HCT116 (cell line): ENCODE results near the gene ADARB2. TPM values are rescaled to one million over a fixed set of nuclear protein-coding genes. Genes with fewer than 3 reads are reported as not detected.

ENCODE experiments used
- ATAC-seq: fragments of 200-7000 bp; cut with Tn5 transposase; 2 replicates; pipeline ENCODE4 v1.9.1; 2020; ENCODE audit warnings: mild to moderate bottlenecking, moderate library complexity
- BruUV-seq: library from RNA; stranded (reverse); fragments of 400-500 nt; replicated peaks from 2 replicates; lab custom pipeline; 2021; lab: Mats Ljungman, UMichigan
- CTCF ChIA-PET: fragments of 300-600 bp; sonication (Branson Sonifier 250); formaldehyde crosslinking; loops from one replicate; lab custom pipeline; 2021; ENCODE audit warnings: antibody characterized with exemption; lab: Charles Lee
- POLR2A ChIA-PET: fragments of 300-600, 350-600 bp; sonication (Branson Sonifier 250); formaldehyde crosslinking; loops from one replicate; lab custom pipeline; 2021; ENCODE audit warnings: antibody characterized with exemption; lab: Charles Lee
- RAD21 ChIA-PET, 2 experiments: fragments of 300-600 bp; sonication (Branson Sonifier 250); formaldehyde crosslinking; loops; one replicate each; lab custom pipeline; 2023; ENCODE audit warnings: low total read pairs in 2 of 2; ENCODE audit not compliant: uncharacterized antibody in 2 of 2, unreplicated experiment in 2 of 2, low non-redundant PET in 1 of 2; lab: Charles Lee
- DNase-seq: peaks from one replicate; pipeline ENCODE4 v3.0.0-alpha.2; 2010; ENCODE audit warnings: low read depth, low spot score
- H2AFZ ChIP-seq: fragments of 200-600 bp; shearing (Covaris generic), sonication (generic); 2 replicates; pipeline ENCODE4 v1.6.1; 2017; ENCODE audit warnings: low read depth, mixed run types, mixed read lengths, antibody characterized with exemption, low read length; ENCODE audit not compliant: poor library complexity, severe bottlenecking
- H3K27ac ChIP-seq: 2 replicates; pipeline ENCODE4 v1.5.1; 2012; ENCODE audit warnings: low read depth, low read length
- H3K27me3 ChIP-seq: fragments of 200-600 bp; sonication (generic); 2 replicates; pipeline ENCODE4 v1.6.1; 2016; ENCODE audit warnings: mixed run types, low read length, mixed read lengths; ENCODE audit not compliant: insufficient read depth
- H3K36me3 ChIP-seq, 2 experiments: fragments of 200-500 bp in 1 of 2; fragments of 200-600 bp in 1 of 2; sonication (Bioruptor generic) in 1 of 2; sonication (generic) in 1 of 2; 2 replicates each; pipeline versions ENCODE4 v1.5.1 to v1.6.1; 2014 to 2016; ENCODE audit warnings: low read length in 2 of 2, inconsistent platforms in 1 of 2, mixed read lengths in 1 of 2, mixed run types in 1 of 2; ENCODE audit not compliant: insufficient read depth in 2 of 2, control insufficient read depth in 1 of 2
- H3K4me1 ChIP-seq, 2 experiments: fragments of 200-600 bp in 1 of 2; sonication (generic) in 1 of 2; 2 replicates each; pipeline versions ENCODE4 v1.5.1 to v1.6.1; 2012 to 2017; ENCODE audit warnings: low read length in 2 of 2, inconsistent platforms in 1 of 2, mild to moderate bottlenecking in 1 of 2, mixed read lengths in 1 of 2, mixed run types in 1 of 2, moderate library complexity in 1 of 2; ENCODE audit not compliant: insufficient read depth in 2 of 2, control insufficient read depth in 1 of 2
- H3K4me2 ChIP-seq: fragments of 200-600 bp; sonication (generic); 2 replicates; pipeline ENCODE4 v1.6.1; 2017; ENCODE audit warnings: mixed run types, low read length, mixed read lengths
- H3K4me3 ChIP-seq, 2 experiments: fragments of 200-600 bp in 1 of 2; sonication (generic) in 1 of 2; replicated peaks in 1 of 2; 2 replicates each; pipeline ENCODE4 v1.5.1; 2011 to 2016; ENCODE audit warnings: low read length in 2 of 2, control low read depth in 1 of 2, low read depth in 1 of 2, mild to moderate bottlenecking in 1 of 2, mixed read lengths in 1 of 2, mixed run types in 1 of 2
- H3K79me2 ChIP-seq: fragments of 200-600 bp; sonication (generic); 2 replicates; pipeline ENCODE4 v1.6.1; 2017; ENCODE audit warnings: mild to moderate bottlenecking, mixed run types, low read length, moderate library complexity, mixed read lengths; ENCODE audit not compliant: insufficient read depth
- H3K9ac ChIP-seq: fragments of 200-600 bp; sonication (generic); 2 replicates; pipeline ENCODE4 v1.6.1; 2016; ENCODE audit warnings: low read length, mixed read lengths
- H3K9me2 ChIP-seq: fragments of 200-600 bp; sonication (generic), shearing (Covaris generic); 2 replicates; pipeline ENCODE4 v1.6.1; 2017; ENCODE audit warnings: mixed run types, mild to moderate bottlenecking, moderate library complexity; ENCODE audit not compliant: insufficient read depth
- H3K9me3 ChIP-seq, 2 experiments: fragments of 200-500 bp in 1 of 2; fragments of 200-600 bp in 1 of 2; sonication (Bioruptor generic) in 1 of 2; sonication (generic) in 1 of 2; 2 replicates each; pipeline ENCODE4 v1.6.1; 2014 to 2017; ENCODE audit warnings: low read length in 2 of 2, mixed read lengths in 2 of 2, inconsistent platforms in 1 of 2, low read depth in 1 of 2, mild to moderate bottlenecking in 1 of 2, mixed run types in 1 of 2, moderate library complexity in 1 of 2; ENCODE audit not compliant: control insufficient read depth in 1 of 2, insufficient read depth in 1 of 2
- H4K20me1 ChIP-seq: fragments of 200-600 bp; sonication (generic), shearing (Covaris generic); 2 replicates; pipeline ENCODE4 v1.6.1; 2017; ENCODE audit warnings: mixed run types, mild to moderate bottlenecking, moderate library complexity; ENCODE audit not compliant: insufficient read depth
- ATF3 ChIP-seq: IDR thresholded peaks from 2 replicates; pipeline ENCODE4 v1.6.1; 2012
- CBX3 ChIP-seq: IDR thresholded peaks from 2 replicates; pipeline ENCODE4 v1.6.1; 2012; ENCODE audit warnings: low read depth
- CEBPB ChIP-seq: IDR thresholded peaks from 2 replicates; pipeline ENCODE4 v1.6.1; 2012; ENCODE audit warnings: low read depth
- ELF1 ChIP-seq: IDR thresholded peaks from 2 replicates; pipeline ENCODE4 v1.6.1; 2012; ENCODE audit warnings: low read depth, borderline replicate concordance
- EZH2 ChIP-seq: fragments of 200-600 bp; sonication (generic); IDR thresholded peaks from 2 replicates; pipeline ENCODE4 v1.6.1; 2017; ENCODE audit warnings: antibody characterized with exemption, mixed run types
- EZH2phosphoT487 ChIP-seq: fragments of 200-600 bp; IDR thresholded peaks from 2 replicates; pipeline ENCODE4 v1.6.1; 2018; ENCODE audit warnings: antibody characterized with exemption, borderline replicate concordance
- MAX ChIP-seq: IDR thresholded peaks from 2 replicates; pipeline ENCODE4 v1.6.1; 2012
- REST ChIP-seq: IDR thresholded peaks from 2 replicates; pipeline ENCODE4 v1.6.1; 2012; ENCODE audit warnings: low read depth
- SRF ChIP-seq: IDR thresholded peaks from 2 replicates; pipeline ENCODE4 v1.6.1; 2012; ENCODE audit warnings: low read depth
- YY1 ChIP-seq: IDR thresholded peaks from 2 replicates; pipeline ENCODE4 v1.6.1; 2011; ENCODE audit warnings: low read length, low read depth, moderate library complexity, mild to moderate bottlenecking; ENCODE audit not compliant: insufficient replicate concordance; ENCODE audit errors: extremely low read depth
- ZNF274 ChIP-seq: fragments of 200-500 bp; sonication (Bioruptor generic); IDR thresholded peaks from 2 replicates; pipeline ENCODE4 v1.6.1; 2014; ENCODE audit warnings: mild to moderate bottlenecking, low read depth, low read length, inconsistent platforms
- intact Hi-C: fragments of 100-400 bp; cut with micrococcal nuclease; formaldehyde crosslinking; loops from 2 replicates; pipeline ENCODE4 v1.10.0; 2022
- total RNA-seq: library from RNA; stranded (reverse); gene quantifications from one replicate; pipeline ENCODE4 v1.2.1, GENCODE V29; 2021; ENCODE audit not compliant: unreplicated experiment

ADARB2 gene
- total RNA-seq, 1 experiment from 2014 or later: not detected

- no peaks in the 10 kb centered on the region for H3K4me1 ChIP-seq
- ChIA-PET RAD21 (no interaction called here), CTCF (no interaction called here), POLR2A (no interaction called here)
- no peak overlapping the region for H3K4me2 ChIP-seq
- no peaks in the 10 kb centered on the region for H3K79me2 ChIP-seq
- ATAC-seq: no peak
- H3K27me3 ChIP-seq: peaks cover 35% of the 10 kb centered on the region; the same call in 1 of the 2 replicates
- H4K20me1 ChIP-seq: no peaks in the 10 kb centered on the region
- DNase-seq: no peak
- intact Hi-C loops: no loop called here
- H3K9me3 ChIP-seq: no peaks in the 10 kb centered on the region
- BruUV-seq: no TSS peak
- H3K36me3 ChIP-seq: no peaks in the 10 kb centered on the region
- H3K4me3 ChIP-seq: no peak overlapping the region
- H2AFZ ChIP-seq: no peak overlapping the region
- TF ChIP-seq ELF1 (no peak), CBX3 (no peak), EZH2 (no peak), ZNF274 (no peak), YY1 (no peak), ATF3 (no peak)
- no peak overlapping the region for H3K27ac ChIP-seq
- H3K9me2 ChIP-seq: no peaks in the 10 kb centered on the region
- no peak overlapping the region for H3K9ac ChIP-seq
Measured at GRCh38 chr10:1608851-1609647, 128.3 kb downstream of the ADARB2 start.

- Histone ChIP-seq H3K9ac (no peak overlapping the region), H3K79me2 (no peaks in the 10 kb centered on the region), H4K20me1 (no peaks in the 10 kb centered on the region), H3K4me1 (no peaks in the 10 kb centered on the region), H3K4me3 (no peak overlapping the region), H3K27me3 (peaks cover 35% of the 10 kb centered on the region; the same call in 1 of the 2 replicates), H2AFZ (no peak overlapping the region), H3K9me3 (no peaks in the 10 kb centered on the region), H3K4me2 (no peak overlapping the region), H3K27ac (no peak overlapping the region), H3K9me2 (no peaks in the 10 kb centered on the region), H3K36me3 (no peaks in the 10 kb centered on the region)
- RAD21 ChIA-PET: no interaction called here
- intact Hi-C loops: no loop called here
- no peak for DNase-seq
- no TSS peak for BruUV-seq
- no peak for ATAC-seq
- CTCF ChIA-PET: no interaction called here
- POLR2A ChIA-PET: no interaction called here
- no peak for TF ChIP-seq MAX
- TF ChIP-seq REST: no peak
- no peak for TF ChIP-seq EZH2phosphoT487
- TF ChIP-seq ATF3: no peak
- TF ChIP-seq YY1: no peak
- no peak for TF ChIP-seq SRF
- no peak for TF ChIP-seq ZNF274
- no peak for TF ChIP-seq ELF1
- no peak for TF ChIP-seq CEBPB
- no peak for TF ChIP-seq CBX3
Measured at GRCh38 chr10:1608408-1608807, 128.9 kb downstream of the ADARB2 start.
